NCI-H146 treated with DMSO at 0.1 percent for 48 hours (cell line): ENCODE data around the gene RUFY4.
A peak's percentile ranks its signal among the peaks of the same experiment; 100 is the strongest.
"Not testable (repeated sequence)": the region's sequence is repeated elsewhere in the genome, so short reads cannot be mapped to it uniquely, and the experiment has no call there.

Source experiments
- DNase-seq: peaks from one replicate; lab custom pipeline; 2025; ENCODE audit not compliant: unreplicated experiment; lab: John Stamatoyannopoulos, UW

Gene RUFY4

DNA sequence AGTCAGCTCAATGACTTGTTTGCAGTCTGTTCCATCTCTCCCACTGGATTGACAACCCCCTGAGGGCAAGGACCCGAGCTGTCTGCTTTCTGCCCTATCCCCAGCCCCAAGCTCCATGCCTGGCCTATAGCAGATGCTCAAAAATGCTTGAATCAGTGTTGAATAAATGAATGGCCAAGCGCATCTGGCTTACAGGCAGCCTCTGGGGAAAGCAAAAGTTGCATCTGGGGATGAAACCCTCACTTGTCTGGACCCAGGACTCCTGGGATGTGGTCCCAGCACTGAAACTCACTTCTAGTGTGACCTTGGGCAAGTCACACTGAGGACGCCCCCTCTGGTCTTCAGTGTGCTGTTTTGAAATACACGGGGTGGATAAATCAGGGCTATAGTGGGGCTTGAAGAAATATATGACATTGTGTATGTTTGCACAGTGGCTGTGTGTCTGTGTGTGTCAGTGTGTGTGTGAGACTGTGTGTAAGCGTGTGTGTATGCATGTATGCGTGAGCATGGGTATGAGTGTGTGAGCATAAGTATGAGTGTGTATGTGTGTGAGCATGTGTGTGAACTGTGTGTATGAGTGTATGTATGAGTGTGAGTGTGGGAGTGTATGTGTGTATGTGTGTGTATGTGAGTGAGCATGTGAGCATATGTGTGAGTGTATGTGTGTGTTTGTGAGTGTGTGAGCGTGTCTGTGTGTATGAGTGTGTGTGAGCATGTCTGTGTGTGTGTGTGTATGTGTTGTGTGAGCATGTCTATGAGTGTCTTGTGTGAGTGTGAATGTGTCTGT, 38.5 kb upstream of the RUFY4 start:
- DNase-seq: no peak

DNA sequence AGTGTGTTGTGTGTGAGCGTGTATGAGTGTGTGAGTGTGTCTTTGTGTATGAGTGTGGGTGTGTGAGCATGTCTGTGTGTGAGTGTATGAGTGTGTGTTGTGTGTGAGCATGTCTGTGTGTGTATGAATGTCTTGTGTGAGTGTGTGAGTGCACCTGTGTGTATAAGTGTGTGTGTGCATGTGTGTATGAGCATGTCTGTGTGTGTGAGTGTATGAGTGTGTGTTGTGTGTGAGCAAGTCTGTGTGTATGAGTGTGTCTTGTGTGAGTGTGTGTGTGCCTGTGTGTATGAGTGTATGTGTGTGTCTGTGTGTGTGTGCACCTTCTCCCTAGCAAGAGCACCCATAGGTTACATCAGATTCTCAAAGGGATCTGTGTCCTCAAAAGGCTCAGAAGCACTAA, 37.8 kb upstream of the RUFY4 start:
- DNase-seq: no peak

DNA sequence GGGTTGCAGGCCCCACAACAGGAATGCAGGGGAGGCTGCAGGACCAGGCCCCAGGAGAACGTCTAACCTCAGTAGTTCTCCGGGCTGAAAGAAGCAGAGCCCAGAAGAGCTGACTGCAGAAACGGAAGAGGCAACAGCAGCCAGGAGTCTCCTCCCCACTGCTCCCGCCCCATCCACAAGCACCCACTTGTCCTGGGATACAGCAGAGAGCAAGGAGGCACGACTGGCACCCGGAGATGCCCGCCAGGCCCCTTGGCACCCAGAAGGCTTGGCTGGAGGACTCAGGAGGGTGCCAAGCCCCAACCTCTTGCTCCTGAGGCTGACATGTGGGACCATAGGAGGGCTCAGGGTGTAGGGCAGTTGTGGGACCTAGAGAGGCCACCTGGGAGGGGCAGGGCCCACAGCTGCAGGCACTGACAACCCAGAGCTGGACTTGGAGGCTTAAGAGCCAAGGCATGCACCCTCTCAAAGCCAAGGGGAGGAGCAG, 37.2 kb upstream of the RUFY4 start:
- DNase-seq: no peak

DNA sequence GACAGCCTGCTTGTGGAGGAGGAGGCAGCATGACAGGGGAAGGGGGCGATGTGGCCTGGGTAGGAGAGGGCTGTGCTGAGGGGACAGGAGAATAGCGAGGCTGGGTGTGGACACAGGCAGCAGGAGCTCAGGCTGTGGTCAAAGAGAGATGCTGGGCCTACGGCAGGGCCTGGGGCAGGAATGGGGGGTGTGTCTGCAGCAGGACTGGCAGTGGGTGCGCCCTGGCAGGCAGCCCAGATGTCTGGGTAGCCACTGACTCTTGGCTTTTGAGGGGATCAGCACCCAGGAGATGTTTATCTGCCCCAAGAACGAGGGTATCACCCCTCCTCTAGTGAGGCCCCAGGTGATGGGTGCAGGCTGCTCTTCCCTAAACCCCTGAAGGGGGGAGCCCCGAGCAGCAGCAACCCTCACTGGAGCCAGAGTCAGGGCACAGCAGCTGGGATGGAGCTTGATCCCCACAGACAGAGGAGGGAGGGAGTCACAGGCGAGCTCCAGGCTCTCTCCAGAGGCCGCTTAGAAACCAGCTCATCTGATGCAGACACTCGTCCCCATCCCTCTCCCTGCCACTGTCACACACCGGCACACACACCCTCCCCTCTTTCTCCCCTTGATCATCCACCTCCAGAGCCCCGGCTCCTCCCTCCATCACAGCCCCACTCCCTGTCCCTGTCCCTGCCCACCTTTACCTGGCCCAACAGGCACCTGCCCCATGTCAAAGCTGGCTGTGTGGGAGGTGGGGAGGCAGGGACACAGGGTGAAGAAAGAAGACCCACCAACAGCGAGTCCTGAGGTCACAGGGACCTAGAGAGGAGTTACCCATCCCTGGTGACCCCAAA, 36.5 kb upstream of the RUFY4 start:
- no peak for DNase-seq

DNA sequence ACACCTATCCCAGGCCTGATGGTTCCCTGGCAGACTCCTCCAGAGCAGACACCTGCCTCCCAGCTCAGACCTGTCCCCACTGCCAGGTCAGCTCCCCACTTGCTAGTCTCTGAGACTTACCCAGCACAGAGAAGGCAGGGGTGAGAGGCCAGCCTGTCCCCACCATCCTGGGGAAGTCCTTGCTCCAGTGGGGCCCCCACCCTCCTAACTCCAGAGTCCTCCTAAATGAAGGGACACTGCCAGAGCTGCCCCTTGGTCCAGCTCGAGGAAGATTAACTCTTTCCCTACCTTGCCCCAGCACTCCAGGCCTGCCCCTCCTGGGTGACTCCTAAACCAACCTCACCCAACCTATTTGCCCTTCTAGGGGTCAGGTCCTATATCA, 35.9 kb upstream of the RUFY4 start:
- no peak for DNase-seq

DNA sequence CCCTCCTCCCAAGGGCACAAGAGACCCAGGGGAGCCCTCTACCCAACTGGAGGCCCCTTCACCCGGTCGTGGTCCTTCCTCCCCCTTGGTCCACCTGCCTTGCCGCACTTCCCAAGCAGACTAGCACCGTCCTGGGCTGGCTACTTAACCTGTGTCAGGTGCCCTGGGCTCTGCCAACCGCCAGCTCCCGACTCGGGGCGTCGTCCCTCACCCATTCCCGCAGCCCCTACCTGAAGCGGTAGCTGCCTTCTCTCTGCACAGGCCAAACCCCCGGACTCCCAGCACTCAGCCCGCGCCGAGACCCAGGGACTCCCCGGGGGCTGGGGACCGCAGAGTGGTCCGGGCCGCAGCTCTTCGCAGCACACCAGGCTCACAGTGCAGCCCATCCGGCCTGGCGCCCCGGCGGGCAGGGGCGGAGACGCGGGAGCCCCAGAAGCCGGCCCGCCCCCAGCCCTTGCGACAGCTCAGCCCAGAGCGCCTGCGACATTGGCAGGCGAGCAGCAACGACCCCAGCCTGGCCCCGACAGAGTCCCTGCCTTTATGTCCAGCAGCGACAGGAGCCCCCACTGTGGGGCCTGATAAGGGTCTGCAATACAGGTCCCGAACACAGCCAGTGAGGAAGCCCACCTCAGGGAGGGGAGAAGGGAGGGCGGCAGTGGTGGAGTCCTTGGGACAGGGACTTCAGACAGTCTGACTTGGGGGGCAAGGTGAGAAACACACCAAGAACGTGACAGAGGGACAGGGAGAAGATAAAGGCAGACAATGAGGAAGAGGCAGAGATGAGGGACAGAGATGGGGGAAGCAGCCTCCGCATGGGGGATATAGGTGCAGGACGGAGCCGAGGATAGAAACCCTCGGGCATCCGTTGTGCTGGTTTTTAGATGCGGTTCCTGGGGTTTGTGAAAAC, 35.2 kb upstream of the RUFY4 start:
- DNase-seq: no peak

DNA sequence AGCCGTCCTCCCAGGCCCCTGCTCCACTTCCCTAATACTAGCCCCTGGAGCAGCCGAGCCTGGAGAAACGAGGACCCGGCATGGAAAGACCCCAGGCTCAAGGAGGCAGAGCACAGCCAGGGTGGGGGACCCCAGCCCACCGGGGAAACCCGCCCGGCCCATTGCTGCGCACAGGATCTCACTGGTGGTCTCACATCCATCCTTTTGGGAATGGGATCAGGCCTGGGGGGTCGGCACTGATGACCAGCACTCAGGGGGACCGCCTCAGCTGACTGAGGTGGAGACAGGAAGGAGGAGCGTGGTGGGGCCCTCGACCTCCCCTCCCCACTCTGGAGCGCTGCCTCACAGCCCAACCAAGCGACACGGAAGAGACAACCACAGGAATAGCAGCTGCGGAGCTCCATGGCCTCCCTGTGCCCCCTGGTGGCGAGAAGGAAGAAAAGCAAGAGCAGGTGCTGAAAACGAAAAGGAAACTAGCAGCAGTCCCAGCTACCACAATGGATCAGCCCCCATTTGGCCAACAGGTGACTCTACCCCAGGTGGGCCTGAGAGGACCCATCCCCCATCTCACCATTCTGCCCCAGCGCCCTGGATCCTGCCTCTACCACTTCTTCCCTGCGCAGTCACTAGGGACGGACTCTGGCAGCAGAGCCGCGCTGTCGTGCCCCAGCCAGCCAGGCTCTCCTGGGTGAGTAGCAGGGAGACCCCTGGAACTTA, 34.4 kb upstream of the RUFY4 start:
- peak; percentile 31 for DNase-seq

DNA sequence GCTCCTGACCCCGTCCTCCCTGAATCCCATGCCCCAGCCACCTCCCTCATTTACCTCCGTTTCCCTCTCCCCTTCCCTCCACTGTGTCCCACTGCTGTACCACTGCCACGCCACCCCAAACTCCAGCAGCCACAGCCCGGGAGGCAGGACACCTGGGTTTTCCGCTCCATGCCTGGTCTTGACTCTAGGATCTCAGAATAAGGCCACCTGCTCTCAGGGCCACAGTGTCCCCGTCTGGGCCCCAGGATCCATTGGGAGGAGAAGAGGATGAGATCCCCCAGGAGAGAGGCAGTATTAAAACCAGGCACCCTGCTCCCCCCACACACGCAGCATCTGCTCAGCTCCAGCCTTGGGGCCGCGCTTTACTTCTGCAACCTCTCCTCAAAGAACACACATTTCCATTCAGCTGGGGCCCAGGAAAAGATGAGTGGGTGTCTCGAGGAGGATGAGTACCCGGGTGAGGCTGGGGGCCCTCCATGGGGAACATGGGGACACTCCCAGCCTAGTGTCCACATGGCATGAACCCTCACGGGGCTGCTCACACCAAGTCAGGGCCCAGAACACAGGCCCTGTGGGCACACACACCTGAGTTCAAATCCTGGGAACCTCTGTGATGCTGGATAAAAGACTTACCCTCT, 33.5 kb upstream of the RUFY4 start:
- no peak for DNase-seq

DNA sequence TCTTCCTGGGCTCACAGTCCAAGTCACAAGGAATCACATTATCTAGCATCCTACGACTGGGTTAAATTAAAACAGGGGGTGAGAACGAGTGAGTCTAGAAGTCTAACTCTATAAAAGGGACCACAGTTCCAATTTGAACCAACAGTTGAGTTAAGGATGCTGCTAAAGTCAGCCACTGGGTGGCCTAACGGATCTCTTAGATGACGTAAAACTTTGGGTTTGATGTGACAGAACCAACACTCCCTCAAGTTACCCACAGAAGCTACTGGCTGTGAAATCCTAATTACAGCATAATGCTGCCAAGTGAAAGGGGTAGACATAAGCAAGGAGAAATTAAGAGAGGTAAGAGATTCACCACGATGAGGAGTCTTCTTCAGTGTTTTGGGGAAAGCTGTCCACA, 32.7 kb upstream of the RUFY4 start:
- DNase-seq: no peak

DNA sequence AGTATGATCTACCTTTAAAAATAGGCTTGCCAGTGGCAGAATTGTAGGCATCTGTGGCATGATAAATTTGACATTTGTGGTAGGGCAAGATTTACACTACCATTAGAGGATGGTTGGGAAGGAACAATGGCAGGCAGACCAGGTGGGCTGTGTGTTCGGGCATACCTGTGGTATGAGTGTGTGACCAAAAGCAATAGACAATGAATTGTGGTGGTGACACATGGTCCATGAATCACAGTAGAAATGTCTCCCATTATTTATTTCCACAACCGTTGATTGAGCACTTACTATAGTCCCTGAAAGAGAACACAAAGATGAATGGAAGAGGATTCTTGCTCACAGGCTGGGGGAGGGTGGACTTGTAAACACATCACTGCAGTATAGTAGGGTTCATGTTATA, 29.9 kb upstream of the RUFY4 start:
- no peak for DNase-seq

DNA sequence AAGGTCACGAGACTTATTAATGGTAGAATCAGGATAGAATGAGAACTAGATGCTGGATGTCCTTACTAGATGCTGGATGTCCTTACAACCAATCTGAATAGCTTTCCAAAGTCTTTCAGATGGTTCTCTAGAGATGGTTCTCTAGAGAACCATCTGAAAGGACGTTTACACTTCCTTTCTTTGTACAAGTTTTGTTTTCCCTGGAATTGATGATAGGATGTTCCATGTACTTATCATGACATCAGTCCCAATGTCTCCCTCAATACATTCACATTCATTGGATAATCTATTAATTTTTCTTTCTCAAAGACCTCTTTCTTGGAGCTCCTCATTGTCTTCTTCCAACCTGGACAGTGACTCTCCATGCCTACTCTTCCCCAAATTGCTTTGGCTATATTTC, 28.2 kb upstream of the RUFY4 start:
- no peak for DNase-seq

DNA sequence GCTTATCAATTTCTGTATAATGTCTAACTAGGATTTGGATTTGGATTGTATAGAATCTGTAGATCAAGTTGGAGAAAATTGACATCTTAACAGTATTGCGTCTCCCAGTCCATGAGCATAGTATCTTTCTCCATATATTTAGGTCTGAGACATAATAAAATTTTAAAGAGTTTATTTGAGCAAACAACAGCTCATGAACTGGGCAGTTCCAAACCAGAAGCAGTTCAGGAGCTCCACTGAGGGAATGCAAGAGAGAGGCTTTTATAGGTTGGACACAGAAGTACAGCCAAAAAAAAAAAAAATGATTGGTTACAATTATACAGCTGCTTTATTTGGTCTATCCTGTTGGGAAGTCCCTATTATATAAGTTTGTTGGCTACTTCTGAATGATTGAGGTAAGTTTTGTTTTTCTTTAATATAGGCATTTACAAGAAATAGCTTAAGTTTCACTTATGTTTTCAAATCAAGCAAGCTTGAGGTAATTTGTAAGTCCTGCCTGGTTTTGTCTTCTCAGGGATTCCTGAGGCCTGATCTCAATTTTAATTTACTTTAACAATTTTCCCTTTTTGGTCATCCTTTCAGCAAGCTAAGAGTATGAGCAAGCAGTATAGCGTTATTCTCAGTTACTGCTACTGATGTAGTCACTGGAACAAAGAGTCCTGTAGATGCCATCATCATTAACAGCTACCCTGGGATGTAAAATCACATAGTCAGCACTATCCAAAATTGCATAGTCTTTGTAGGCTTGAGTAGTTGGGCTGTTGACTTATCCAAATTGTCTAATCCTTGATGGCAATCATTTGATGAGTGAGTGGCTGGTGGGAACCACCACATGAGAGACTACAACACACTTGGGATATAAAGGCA, 27.5 kb upstream of the RUFY4 start:
- DNase-seq: no peak

DNA sequence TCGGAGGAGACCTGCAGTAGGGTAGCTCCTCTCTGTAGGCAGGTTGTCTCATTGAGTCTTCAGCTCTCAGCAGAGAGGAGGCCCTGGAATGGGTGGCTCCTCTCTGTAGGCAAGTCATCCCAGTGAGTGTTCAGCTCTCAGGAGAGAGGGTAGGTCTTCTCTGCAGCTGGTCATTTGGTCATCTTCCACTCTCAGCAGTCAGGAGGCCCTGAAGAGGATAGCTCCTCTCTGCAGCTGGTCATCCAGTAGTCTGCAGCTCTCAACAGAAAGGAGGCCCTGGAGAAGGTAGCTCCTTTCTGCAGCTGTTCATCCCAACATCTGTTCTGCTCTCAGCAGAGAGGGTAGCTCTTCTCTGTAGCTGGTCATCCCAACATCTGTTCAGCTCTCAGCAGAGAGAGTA, 26.0 kb upstream of the RUFY4 start:
- DNase-seq: no peak

DNA sequence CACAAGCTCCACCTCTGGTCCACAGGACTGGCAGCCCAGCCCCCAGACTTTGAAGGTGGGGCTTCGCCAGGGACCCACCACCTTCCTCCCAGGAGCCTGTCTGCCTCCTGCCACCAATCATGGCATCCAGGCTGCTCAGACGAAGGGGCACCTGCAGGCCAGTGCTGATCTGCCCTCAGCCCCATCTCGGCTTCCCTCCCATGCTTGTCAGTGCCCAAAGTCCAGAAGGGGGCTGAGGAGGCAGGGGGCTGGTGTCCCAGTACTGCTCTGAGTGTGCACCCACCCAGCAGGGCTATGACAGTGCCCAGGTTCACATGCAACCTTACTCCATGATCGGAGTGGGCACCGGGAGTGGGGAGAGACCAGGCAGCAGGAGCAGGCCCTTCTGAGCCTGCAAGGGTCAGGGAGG, 25.3 kb upstream of the RUFY4 start:
- no peak for DNase-seq

DNA sequence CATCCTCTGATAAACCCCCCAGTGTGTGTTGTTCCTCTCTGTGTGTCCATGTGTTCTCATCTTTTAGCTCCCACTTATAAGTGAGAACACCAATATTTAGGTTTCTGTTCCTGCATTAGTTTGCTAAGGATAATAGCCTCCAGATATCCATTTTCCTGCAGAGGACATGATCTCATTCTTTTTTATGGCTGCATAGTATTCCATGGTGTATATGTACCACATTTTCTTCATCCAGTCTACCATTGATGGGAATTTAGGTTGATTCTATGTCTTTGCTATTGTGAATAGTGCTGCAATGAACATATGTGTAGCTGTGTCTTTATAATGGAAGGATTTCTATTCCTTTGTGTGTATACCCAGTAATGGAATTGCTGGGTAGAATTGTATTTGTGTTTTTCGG, 24.5 kb upstream of the RUFY4 start:
- not testable (repeated sequence) for DNase-seq

DNA sequence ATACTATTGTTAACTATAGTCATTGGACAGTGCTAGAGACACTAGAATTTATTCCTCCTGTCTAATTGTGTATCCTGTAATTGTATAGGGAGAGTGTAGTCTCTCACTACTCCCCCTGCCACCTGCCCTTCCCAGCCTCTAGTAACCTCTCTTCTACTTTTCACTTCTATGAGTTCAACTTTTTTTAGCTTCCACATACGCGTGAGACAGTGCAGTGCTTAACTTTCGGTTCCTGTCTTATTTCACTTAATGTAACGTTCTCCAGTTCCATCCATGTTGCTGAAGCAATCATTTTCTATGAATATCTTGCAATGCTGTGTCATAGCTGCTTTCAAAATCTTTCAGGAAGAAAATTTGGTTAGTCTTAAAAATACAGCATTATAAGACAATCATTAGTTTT, 22.8 kb upstream of the RUFY4 start:
- no peak for DNase-seq

DNA sequence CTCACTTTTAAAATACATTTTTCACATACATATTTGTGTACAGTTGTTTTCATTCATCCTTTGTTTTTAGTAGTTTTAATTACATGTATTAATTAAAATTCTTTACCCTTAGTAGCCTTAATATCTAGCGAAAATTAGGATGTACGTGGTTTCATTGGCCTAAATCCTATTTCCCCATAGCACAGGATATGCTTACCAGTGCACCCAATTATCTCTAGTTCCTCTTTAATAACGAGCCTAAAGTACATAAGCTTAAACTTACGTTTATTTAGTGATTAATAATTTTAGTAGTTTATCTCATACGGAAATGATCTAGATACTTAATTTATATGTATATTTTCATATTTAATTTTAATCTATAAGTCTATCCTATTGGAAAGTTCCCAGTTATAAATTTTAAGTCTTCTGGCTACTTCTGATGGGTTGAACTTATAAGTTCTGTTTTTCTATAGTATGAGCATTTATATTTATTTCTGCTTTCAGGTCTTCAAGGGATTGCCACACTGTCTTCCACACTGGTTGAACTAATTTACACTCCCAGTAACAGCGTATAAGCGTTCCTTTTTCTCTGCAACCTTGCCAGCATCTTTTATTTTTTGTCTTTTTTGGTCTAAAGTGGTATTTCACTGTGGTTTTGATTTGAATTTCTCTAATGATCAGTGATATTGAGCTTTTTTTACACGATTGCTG, 21.4 kb upstream of the RUFY4 start:
- DNase-seq: no peak

DNA sequence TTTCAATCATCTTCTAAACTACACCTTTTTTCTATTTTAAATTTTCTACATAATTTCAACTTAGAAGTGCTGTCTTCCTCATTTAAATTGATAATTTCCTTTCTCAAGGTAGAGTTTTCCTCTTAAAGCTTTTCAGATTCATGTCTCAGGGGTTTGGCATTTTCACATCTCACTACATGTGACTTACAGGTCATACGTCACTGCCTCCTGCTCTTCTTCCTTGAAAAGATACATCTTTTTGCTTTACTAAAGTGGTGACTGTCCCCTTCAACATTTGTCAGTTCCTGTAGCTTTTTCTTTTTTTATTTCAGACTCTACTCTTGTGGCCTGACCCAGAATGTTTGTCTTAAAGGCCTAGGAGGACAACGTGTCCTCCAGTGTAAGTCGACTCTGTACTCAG, 17.1 kb upstream of the RUFY4 start:
- DNase-seq: no peak

DNA sequence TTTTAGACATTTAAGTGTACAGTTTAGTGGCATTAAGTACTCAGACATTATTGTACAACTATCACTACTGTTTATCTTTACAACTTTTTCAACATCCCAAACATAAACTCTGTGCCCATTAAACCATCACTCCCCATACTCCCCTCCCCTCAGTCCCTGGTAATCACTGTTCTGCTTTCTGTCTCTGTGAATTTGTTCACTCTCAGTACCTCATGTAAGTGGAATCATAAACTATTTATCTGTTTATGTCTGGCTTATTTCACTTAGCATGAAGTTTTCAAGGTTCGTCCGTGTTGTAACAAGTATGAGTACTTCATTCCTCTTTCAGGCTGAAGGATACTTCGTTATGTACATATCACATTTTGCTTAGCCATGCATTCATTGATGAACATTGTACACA, 9.8 kb upstream of the RUFY4 start:
- no peak for DNase-seq
